ENCODE measurements around the gene FJX1. TPM values are rescaled to one million over a fixed set of nuclear protein-coding genes. Genes with fewer than 3 reads are reported as not detected.

The FJX1 gene
- total and polyA plus RNA-seq, 2 experiments from 2014 or later, result 12.4 to 34.8 TPM

DNA sequence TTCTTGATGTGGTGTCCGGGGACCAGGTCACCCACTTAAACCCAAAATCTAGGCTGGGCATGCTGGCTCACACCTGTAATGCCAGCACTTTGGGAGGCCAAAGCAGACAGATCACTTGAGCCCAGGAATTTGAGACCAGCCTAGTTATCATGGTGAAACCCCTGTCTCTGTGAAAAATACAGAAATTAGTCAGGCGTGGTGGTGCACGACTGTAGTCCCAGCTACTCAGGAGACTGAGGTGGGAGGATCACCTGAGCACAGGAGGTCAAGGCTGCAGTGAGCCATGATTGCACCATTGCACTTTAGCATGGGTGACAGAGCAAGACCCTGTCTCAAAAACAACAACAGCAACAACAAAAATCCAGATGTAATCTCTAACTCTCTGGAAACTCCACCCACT is 30.3 kb upstream of the FJX1 start:
- 84% methylated on average over 3 of the region's 3 CpGs for WGBS (ENCODE audit: low lambda C conversion rate, missing lambda C conversion rate)
- H3K9me2 ChIP-seq (replicated peaks; ENCODE audit: insufficient read depth), result no peaks in the 10 kb centered on the region
- H2AFZ ChIP-seq, result no peak overlapping the region
- H3K27me3 ChIP-seq, result no peaks in the 10 kb centered on the region
- no peaks in the 10 kb centered on the region for H4K20me1 ChIP-seq (ENCODE audit: insufficient read depth, poor library complexity, severe bottlenecking)
- no peak overlapping the region for H3K27ac ChIP-seq
- DNase-seq (ENCODE audit: low spot score), result no peak
- TF ChIP-seq EZH2 (IDR thresholded peaks at IDR 0.05; ENCODE audit: borderline replicate concordance), result no peak
- TF ChIP-seq, protein P1, sequence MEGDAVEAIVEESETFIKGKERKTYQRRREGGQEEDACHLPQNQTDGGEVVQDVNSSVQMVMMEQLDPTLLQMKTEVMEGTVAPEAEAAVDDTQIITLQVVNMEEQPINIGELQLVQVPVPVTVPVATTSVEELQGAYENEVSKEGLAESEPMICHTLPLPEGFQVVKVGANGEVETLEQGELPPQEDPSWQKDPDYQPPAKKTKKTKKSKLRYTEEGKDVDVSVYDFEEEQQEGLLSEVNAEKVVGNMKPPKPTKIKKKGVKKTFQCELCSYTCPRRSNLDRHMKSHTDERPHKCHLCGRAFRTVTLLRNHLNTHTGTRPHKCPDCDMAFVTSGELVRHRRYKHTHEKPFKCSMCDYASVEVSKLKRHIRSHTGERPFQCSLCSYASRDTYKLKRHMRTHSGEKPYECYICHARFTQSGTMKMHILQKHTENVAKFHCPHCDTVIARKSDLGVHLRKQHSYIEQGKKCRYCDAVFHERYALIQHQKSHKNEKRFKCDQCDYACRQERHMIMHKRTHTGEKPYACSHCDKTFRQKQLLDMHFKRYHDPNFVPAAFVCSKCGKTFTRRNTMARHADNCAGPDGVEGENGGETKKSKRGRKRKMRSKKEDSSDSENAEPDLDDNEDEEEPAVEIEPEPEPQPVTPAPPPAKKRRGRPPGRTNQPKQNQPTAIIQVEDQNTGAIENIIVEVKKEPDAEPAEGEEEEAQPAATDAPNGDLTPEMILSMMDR (IDR thresholded peaks at IDR 0.05; ENCODE audit: poor library complexity), result no peak
- TF ChIP-seq EZH2phosphoT487 (IDR thresholded peaks at IDR 0.05; ENCODE audit: low read depth, severe bottlenecking, unreplicated experiment), result no peak
- no peak overlapping the region for H3K4me3 ChIP-seq
- H3K36me3 ChIP-seq (replicated peaks; ENCODE audit: insufficient read depth, low read depth), result no peaks in the 10 kb centered on the region
- H3K9me3 ChIP-seq (ENCODE audit: low read depth), result no peaks in the 10 kb centered on the region
- H3K4me1 ChIP-seq (ENCODE audit: insufficient read depth), result no peaks in the 10 kb centered on the region
- H3K79me2 ChIP-seq, result no peaks in the 10 kb centered on the region
- H3K4me2 ChIP-seq, result no peak overlapping the region

DNA sequence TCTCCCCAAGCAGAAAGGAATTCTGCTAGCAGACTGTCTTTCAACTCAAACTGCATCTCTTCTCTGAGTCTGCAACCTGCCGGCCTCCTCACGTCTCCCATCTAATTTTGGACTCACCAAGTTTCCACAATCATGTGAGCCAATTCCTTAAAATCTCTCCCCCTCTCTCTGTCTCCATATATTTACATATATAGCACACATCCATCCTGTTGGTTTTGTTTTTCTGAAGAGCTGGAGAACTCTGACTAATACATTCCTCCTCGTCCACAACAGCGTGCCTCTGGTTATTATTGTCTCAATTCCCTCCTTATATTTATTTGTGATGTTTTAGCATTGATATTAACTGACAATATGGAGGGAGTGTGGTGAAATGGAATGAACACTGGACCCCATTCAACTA is 29.6 kb upstream of the FJX1 start:
- no peaks in the 10 kb centered on the region for H3K9me3 ChIP-seq (ENCODE audit: low read depth)
- H3K4me1 ChIP-seq (ENCODE audit: insufficient read depth), result no peaks in the 10 kb centered on the region
- 90% methylated on average over 4 of the region's 4 CpGs for whole genome bisulfite sequencing (ENCODE audit: low lambda C conversion rate, missing lambda C conversion rate)
- no peaks in the 10 kb centered on the region for H3K27me3 ChIP-seq
- no peaks in the 10 kb centered on the region for H3K79me2 ChIP-seq
- DNase-seq (ENCODE audit: low spot score), result no peak
- no peak overlapping the region for H3K4me2 ChIP-seq
- no peaks in the 10 kb centered on the region for H3K36me3 ChIP-seq (replicated peaks; ENCODE audit: insufficient read depth, low read depth)
- H3K4me3 ChIP-seq, result no peak overlapping the region
- no peaks in the 10 kb centered on the region for H4K20me1 ChIP-seq (ENCODE audit: insufficient read depth, poor library complexity, severe bottlenecking)
- no peaks in the 10 kb centered on the region for H3K9me2 ChIP-seq (replicated peaks; ENCODE audit: insufficient read depth)
- H2AFZ ChIP-seq, result no peak overlapping the region
- no peak overlapping the region for H3K27ac ChIP-seq
- TF ChIP-seq EZH2phosphoT487 (IDR thresholded peaks at IDR 0.05; ENCODE audit: low read depth, severe bottlenecking, unreplicated experiment), result no peak
- no peak for TF ChIP-seq EZH2 (IDR thresholded peaks at IDR 0.05; ENCODE audit: borderline replicate concordance)
- TF ChIP-seq, protein P1 (IDR thresholded peaks at IDR 0.05; ENCODE audit: poor library complexity), result no peak

- no peaks in the 10 kb centered on the region for H3K27me3 ChIP-seq
- no peaks in the 10 kb centered on the region for H4K20me1 ChIP-seq (ENCODE audit: insufficient read depth, poor library complexity, severe bottlenecking)
- H3K27ac ChIP-seq, result no peak overlapping the region
- no peaks in the 10 kb centered on the region for H3K9me2 ChIP-seq (replicated peaks; ENCODE audit: insufficient read depth)
- no peak overlapping the region for H3K4me2 ChIP-seq
- H3K36me3 ChIP-seq (replicated peaks; ENCODE audit: insufficient read depth, low read depth), result no peaks in the 10 kb centered on the region
- no peaks in the 10 kb centered on the region for H3K79me2 ChIP-seq
- no peaks in the 10 kb centered on the region for H3K4me1 ChIP-seq (ENCODE audit: insufficient read depth)
- DNase-seq (ENCODE audit: low spot score), result no peak
- no peak overlapping the region for H3K4me3 ChIP-seq
- TF ChIP-seq EZH2phosphoT487 (IDR thresholded peaks at IDR 0.05; ENCODE audit: low read depth, severe bottlenecking, unreplicated experiment) (no peak), EZH2 (IDR thresholded peaks at IDR 0.05; ENCODE audit: borderline replicate concordance) (no peak)
- TF ChIP-seq, protein P1 (IDR thresholded peaks at IDR 0.05; ENCODE audit: poor library complexity), result no peak
- no peaks in the 10 kb centered on the region for H3K9me3 ChIP-seq (ENCODE audit: low read depth)
- H2AFZ ChIP-seq, result no peak overlapping the region
- 81% methylated on average over 4 of the region's 4 CpGs for WGBS (ENCODE audit: low lambda C conversion rate, missing lambda C conversion rate)
These were observed 29.0 kb upstream of the FJX1 start for GRCh38 chr11:35589281-35589680.

DNA sequence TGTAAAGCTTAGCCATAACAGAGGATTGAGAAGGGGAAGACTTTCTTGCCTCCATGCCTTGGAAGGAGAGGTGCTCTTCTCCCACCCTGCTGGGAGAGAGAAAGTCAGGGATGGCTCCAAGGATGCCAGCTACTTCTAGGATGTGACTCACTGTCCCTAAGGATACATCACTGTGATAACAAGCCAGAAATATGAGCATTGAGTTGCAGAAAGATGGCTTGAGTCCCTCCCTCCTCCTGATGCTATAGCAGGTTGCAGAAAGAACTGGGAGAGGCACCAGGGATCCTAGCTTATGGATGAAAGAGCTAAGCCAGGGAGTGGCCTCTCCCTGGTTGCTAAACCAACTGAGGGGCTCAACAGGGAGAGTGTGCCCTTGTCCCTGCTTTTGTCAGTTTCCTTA is 27.8 kb upstream of the FJX1 start:
- Histone ChIP-seq H3K27ac (no peak overlapping the region), H3K79me2 (no peaks in the 10 kb centered on the region)

More for the DNA sequence above, 27.8 kb upstream of the FJX1 start:
- Histone ChIP-seq H4K20me1 (ENCODE audit: insufficient read depth, poor library complexity, severe bottlenecking) (no peaks in the 10 kb centered on the region), H3K4me1 (ENCODE audit: insufficient read depth) (no peaks in the 10 kb centered on the region), H3K27me3 (no peaks in the 10 kb centered on the region), H3K36me3 (replicated peaks; ENCODE audit: insufficient read depth, low read depth) (no peaks in the 10 kb centered on the region), H3K4me3 (no peak overlapping the region), H2AFZ (no peak overlapping the region), H3K9me2 (replicated peaks; ENCODE audit: insufficient read depth) (no peaks in the 10 kb centered on the region), H3K4me2 (no peak overlapping the region), H3K9me3 (ENCODE audit: low read depth) (no peaks in the 10 kb centered on the region)
- no peak for DNase-seq (ENCODE audit: low spot score)
- no peak for TF ChIP-seq EZH2 (IDR thresholded peaks at IDR 0.05; ENCODE audit: borderline replicate concordance)
